VCaP (cell line): Measurements from ENCODE around the gene RBPJL.
A peak's percentile ranks its signal among the peaks of the same experiment; 100 is the strongest.

Source experiments
- H3K27ac ChIP-seq: fragments of 450-650 bp; 2 replicates; pipeline ENCODE4 v1.5.1; 2017
- TF ChIP-seq, protein P1 (sequence below): fragments of 450-650 bp; conservative IDR thresholded peaks from 2 replicates; pipeline ENCODE4 v1.5.1; 2017; ENCODE audit warnings: mild to moderate bottlenecking, moderate library complexity

Gene RBPJL

DNA sequence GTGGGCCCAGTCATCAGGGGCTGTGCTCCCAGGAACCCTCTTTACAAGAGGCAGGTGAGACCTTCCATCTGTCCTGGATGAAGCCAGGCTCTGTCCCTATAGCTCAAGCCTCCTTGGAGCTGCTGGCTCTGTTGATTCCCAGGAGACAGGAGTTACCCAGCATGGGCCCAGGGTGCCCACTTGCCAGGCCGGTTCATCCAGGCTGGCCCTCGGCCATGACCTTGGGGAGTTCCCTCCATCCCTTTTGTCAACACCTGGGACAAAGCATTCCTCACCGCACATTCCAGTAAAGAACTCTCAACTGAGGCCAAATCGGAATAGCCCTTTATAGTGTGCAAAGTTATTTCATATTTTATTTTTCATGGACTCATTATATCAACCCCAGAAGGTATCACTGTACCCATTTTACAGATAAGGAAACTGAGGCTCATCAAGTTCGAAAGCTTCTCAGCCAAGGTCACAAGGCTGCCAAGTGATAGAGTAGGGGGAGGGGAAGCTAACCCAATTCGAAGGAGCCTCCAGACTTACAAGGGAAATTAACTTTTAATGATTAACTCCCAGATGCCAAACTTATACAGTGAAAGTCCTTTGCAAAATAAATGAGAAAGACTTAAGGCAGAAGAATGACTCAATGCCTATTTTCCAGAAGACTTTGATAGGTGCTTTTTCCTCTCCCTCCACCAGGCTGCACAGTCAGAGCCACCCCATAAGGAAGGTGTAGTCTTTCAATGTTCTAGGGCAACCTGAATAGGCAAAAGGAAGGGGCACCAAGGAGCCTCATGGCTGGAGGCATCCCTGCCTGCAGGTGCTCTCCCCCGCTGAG lies 23.1 kb downstream of the RBPJL start:
- peak overlapping the region; percentile 64 for H3K27ac ChIP-seq
- TF ChIP-seq, protein P1, sequence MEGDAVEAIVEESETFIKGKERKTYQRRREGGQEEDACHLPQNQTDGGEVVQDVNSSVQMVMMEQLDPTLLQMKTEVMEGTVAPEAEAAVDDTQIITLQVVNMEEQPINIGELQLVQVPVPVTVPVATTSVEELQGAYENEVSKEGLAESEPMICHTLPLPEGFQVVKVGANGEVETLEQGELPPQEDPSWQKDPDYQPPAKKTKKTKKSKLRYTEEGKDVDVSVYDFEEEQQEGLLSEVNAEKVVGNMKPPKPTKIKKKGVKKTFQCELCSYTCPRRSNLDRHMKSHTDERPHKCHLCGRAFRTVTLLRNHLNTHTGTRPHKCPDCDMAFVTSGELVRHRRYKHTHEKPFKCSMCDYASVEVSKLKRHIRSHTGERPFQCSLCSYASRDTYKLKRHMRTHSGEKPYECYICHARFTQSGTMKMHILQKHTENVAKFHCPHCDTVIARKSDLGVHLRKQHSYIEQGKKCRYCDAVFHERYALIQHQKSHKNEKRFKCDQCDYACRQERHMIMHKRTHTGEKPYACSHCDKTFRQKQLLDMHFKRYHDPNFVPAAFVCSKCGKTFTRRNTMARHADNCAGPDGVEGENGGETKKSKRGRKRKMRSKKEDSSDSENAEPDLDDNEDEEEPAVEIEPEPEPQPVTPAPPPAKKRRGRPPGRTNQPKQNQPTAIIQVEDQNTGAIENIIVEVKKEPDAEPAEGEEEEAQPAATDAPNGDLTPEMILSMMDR, result no peak

DNA sequence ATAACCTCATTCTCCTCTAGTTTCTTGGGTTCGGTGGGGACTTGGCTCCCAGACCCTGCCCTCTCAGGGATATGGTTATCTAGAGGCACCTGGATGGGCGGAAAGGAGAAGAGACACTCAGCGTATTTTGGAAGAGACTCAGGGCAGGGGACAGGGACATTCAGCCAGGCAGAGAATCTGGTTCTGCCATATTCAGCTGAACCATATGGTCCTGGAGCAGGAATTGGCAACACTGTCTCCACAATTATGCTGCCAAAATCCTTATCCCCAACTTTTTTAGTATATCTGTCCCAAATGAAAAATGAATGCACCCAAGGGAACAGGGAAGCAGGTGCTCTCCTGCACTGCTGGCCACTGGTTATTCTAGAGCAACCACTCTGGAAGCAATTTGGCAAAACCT lies 23.8 kb downstream of the RBPJL start:
- TF ChIP-seq, protein P1, result no peak
- H3K27ac ChIP-seq, result peak overlapping the region; percentile 64

DNA sequence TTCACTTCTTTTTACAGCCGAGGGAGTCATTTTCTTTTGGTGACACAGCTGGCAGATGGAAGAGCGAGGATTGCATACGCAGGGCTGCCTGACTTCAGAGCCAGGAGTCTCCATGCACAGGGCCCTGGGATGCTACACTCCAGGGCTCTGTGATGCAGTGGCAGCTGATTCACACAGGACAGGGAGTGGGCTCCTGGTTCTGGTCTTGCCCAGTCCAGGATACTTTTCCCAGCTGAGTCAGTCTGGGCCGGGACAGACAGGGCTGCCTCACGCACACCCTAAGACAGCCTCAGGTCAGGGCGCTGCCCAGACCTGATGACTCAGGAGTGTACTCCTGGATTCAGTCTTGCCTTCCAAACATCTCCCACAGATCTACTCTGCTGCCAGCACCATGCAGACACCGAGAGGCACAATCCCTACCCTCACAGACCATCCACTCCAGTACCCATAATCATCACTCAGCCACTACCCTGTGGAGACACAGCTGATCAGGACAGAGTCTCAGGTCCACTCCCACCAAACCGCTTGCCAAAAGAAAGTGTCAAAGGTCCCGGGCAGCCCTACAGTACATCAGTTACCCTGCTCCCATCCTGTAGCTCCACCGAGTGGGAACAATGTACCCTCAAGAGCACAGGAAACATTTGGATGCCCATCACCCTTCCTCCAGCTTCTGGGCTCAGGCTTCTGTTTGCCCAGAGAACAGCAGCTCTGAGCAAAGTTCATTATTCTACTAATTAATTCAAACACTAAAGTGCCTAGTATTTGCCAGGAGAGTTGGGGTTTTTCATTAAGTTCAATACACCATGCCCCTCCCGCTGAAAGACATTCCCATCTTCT lies 30.1 kb downstream of the RBPJL start:
- no peak overlapping the region for H3K27ac ChIP-seq
- TF ChIP-seq, protein P1, result no peak

DNA sequence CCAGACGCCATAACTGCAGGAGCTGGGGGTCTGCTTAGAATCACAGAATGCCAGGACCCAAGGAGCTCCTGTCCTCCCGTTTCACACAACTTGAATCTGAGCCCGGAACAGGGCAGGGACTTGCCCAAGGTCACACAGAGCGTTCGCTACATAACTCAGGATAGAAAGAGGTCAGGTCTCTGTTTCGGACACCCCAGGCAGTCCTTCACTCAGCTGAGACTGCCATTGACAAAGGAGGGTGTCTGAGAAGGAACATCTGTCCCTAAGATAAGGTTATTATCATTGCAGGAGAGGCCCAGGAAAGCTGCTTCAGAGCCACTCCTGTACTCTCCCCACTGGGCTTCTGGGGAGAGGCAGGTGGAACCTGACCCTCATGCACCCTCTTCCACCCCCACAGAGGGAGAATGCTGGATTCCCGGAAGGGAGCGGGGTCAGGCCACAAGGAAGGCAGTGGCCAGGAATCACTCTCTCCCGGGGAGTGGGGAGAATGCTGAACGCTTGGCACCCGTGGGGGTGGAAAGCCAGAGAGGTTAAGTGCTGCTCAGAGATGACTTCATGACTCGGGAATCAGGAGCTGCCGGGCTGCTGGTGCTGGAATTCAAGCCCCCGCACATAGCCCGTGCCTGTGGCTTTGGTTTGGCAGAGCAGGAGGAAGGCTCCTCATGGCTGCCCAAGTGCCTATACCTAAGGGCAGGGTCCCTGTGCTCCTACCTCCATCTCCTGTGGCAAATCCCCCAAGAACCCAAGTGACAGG lies 30.9 kb downstream of the RBPJL start:
- TF ChIP-seq, protein P1, result no peak
- H3K27ac ChIP-seq, result no peak overlapping the region

DNA sequence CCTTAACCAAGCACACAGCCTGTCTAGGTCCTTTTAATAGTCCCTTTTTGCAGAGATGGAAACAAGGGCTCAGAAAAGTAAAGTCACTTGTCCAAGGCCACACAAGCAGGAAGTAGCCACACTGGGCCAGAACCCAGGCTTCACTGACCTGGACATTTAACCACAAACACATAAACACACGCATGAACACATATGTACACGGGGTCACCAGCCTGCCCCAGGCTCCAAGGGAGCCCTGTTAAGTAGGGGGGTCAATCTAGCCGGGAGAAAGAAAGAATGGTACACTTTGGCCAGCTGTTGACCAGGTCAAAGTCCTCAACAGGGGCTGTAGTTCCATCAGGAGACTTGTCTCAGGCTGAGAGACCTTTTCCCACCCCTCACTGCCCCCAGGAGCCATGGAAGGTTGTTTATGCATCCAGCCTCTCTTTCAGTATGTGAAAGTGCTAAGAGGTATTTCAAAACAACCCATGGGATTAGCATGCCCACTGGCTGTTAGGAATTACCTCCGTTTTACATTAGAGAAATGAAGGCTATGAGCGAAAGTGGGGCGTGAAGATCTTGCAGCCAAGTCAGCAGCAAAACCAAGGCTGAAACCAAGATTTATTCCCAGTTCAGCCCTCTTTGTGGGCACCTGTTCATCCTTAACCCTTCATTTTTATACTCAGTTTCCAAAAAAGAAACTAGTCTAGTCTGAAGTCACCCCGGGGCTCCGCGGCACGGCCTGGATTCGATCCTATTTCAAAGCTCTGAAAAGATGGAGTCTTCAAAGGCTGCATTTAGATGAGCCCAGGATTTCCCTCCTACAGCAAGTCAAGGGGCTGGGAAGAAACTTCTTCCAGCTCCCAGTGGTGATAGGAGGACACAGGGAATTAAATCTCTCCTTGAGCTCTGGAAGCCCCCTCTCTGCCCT lies 31.7 kb downstream of the RBPJL start:
- H3K27ac ChIP-seq, result no peak overlapping the region
- TF ChIP-seq, protein P1, result no peak

DNA sequence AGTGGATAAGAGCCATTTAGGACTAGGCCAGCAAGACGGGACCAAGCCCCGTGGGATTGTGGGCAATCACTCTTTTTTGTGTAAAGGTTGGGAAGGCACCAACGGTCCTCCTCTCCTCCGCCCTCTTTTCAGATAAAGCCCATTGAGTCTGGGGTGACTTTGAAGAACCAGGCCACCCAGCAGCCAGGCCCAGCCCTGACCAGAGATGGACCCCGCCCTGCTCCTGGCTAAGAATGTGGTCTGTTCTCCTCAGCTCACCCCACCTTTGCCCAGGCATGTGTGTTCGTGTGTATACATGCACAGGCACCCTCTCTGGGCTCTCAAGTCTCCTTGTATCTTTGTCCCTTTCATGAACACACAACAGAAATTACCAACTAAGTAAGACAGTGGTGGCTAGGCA lies 32.4 kb downstream of the RBPJL start:
- TF ChIP-seq, protein P1, result no peak
- H3K27ac ChIP-seq, result peak overlapping the region; percentile 92; the same call in 1 of the 2 replicates
